GM19455 (cell line): ENCODE results near the gene FRG1.
"Not testable (repeated sequence)": the region's sequence is repeated elsewhere in the genome, so short reads cannot be mapped to it uniquely, and the experiment has no call there.

Source experiments
- ATAC-seq: cut with Tn5 transposase; IDR thresholded peaks from one replicate; pipeline ENCODE4 v1.9.1; 2021; ENCODE audit not compliant: unreplicated experiment

FRG1 gene

GRCh38 chr4:189984661-189985060 lies 44.0 kb downstream of the FRG1 start:
- not testable (repeated sequence) for ATAC-seq

GRCh38 chr4:189985651-189986243 lies 45.1 kb downstream of the FRG1 start:
- not testable (repeated sequence) for ATAC-seq

- ATAC-seq, result no peak
Observed at GRCh38 chr4:189988877-189989431, 48.3 kb downstream of the FRG1 start.

GRCh38 chr4:189989941-189990340 lies 49.3 kb downstream of the FRG1 start:
- not testable (repeated sequence) for ATAC-seq
